ENCODE measurements around the gene CPTP.

The CPTP gene

DNA sequence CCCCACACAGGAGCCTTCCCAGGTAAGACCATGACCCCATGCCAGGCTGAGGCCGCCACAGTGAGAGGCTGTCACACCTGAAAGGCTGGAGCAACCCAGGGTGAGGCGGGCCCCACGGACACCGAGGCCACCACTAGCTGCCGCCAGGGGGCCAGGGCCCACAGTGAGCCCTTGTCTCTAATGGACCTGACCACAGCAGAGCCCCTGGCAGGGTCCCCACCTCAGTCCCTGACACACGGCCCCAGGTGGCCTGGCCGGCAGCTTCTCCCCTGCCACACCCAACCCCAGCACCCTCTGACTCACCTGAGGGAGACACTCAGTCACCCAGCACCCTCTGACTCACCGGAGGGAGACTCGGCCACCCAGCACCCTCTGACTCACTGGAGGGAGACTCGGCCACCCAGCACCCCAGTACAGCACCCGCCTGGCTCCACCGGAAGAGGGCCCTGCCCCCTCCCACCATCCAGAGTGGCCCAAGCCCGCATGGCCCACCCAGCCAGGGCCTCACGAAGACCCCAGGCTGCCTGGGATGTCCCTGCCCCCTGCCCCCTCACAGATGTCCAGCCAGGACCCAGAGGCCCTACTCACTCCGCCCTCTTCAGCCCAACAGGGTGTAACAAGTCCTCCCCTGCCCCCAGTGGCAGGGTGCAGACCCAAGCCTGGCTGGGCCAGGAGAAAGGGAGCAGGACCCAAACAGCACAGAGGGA, 20.2 kb downstream of the CPTP start:
- Histone ChIP-seq H3K4me2 (ENCODE audit: low read length) (peak overlapping the region; percentile 87), H3K36me3 (ENCODE audit: insufficient read depth, low read length) (peaks cover 24% of the 10 kb centered on the region), H3K27me3 (ENCODE audit: control insufficient read depth, insufficient read depth, low read length) (no peaks in the 10 kb centered on the region), H3K9me3 (replicated peaks; ENCODE audit: low read length) (no peaks in the 10 kb centered on the region), H3K9ac (ENCODE audit: low read depth, low read length) (peak overlapping the region; percentile 81), H3K4me3 (ENCODE audit: low read length) (peak overlapping the region; percentile 79), H3K4me1 (ENCODE audit: control insufficient read depth, insufficient read depth, low read length) (peaks cover 40% of the 10 kb centered on the region)

DNA sequence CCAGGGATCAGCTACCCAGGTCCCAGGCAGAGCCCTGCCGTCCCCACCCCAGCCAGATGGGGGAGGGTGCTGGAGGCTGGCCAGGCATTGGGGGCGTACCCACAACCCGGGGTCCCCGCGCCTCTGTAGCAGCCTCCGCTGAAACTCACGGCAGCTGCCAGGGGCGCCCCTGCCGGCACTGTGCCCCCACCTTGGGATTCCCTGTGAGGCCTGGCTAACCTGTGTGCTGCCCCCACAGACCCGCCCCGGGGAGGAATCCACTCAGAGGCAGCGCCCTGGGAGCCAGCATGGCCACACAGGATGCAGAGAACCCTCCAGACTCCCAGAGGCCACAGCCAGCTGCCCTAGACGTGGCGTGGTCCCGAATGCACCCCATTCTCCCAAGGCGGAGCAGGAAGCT, 20.8 kb downstream of the CPTP start:
- peaks cover 40% of the 10 kb centered on the region for H3K4me1 ChIP-seq (ENCODE audit: control insufficient read depth, insufficient read depth, low read length)
- H3K4me2 ChIP-seq (ENCODE audit: low read length) = peak overlapping the region; percentile 87
- H3K9me3 ChIP-seq (replicated peaks; ENCODE audit: low read length) = no peaks in the 10 kb centered on the region
- peak overlapping the region; percentile 79 for H3K4me3 ChIP-seq (ENCODE audit: low read length)
- peaks cover 20% of the 10 kb centered on the region for H3K36me3 ChIP-seq (ENCODE audit: insufficient read depth, low read length)
- no peaks in the 10 kb centered on the region for H3K27me3 ChIP-seq (ENCODE audit: control insufficient read depth, insufficient read depth, low read length)
- peak overlapping the region; percentile 81 for H3K9ac ChIP-seq (ENCODE audit: low read depth, low read length)

- Histone ChIP-seq H3K4me1 (ENCODE audit: control insufficient read depth, insufficient read depth, low read length) (peaks cover 40% of the 10 kb centered on the region), H3K27me3 (ENCODE audit: control insufficient read depth, insufficient read depth, low read length) (no peaks in the 10 kb centered on the region), H3K9ac (ENCODE audit: low read depth, low read length) (peak overlapping the region; percentile 81), H3K4me2 (ENCODE audit: low read length) (peak overlapping the region; percentile 87), H3K9me3 (replicated peaks; ENCODE audit: low read length) (no peaks in the 10 kb centered on the region), H3K4me3 (ENCODE audit: low read length) (peak overlapping the region; percentile 79), H3K36me3 (ENCODE audit: insufficient read depth, low read length) (peaks cover 14% of the 10 kb centered on the region)
Observed at GRCh38 chr1:1345860-1346500, 21.4 kb downstream of the CPTP start.

DNA sequence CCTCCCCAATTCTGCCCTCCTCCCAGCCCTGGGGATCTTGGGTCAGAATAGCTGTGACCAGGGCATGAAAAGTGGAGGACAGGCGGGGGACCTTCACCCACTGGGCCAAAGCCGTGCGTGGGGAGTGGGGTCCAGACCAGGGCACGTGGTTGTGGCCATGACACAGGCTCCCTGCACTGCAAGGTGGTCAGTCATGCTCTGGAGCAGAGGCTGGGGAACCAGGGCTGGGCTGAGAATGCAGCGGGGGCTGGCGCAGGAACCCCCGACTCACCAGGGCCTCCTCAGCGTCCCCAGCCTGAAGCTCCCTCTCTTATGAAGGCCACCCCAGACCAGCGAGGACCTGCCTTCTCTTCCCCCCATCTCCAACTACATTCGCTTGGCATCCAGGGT, 21.9 kb downstream of the CPTP start:
- Histone ChIP-seq H3K27me3 (ENCODE audit: control insufficient read depth, insufficient read depth, low read length) (no peaks in the 10 kb centered on the region), H3K4me3 (ENCODE audit: low read length) (peak overlapping the region; percentile 79), H3K4me2 (ENCODE audit: low read length) (peak overlapping the region; percentile 87), H3K4me1 (ENCODE audit: control insufficient read depth, insufficient read depth, low read length) (peaks cover 42% of the 10 kb centered on the region), H3K9ac (ENCODE audit: low read depth, low read length) (peak overlapping the region; percentile 81), H3K36me3 (ENCODE audit: insufficient read depth, low read length) (peaks cover 9% of the 10 kb centered on the region), H3K9me3 (replicated peaks; ENCODE audit: low read length) (no peaks in the 10 kb centered on the region)

- Histone ChIP-seq H3K36me3 (ENCODE audit: insufficient read depth, low read length) (peaks cover 9% of the 10 kb centered on the region), H3K9ac (ENCODE audit: low read depth, low read length) (peak overlapping the region; percentile 81), H3K4me1 (ENCODE audit: control insufficient read depth, insufficient read depth, low read length) (peaks cover 48% of the 10 kb centered on the region), H3K27me3 (ENCODE audit: control insufficient read depth, insufficient read depth, low read length) (no peaks in the 10 kb centered on the region), H3K9me3 (replicated peaks; ENCODE audit: low read length) (no peaks in the 10 kb centered on the region), H3K4me2 (ENCODE audit: low read length) (peak overlapping the region; percentile 87), H3K4me3 (ENCODE audit: low read length) (peak overlapping the region; percentile 79)
Observed at GRCh38 chr1:1347026-1347595, 22.5 kb downstream of the CPTP start.

DNA sequence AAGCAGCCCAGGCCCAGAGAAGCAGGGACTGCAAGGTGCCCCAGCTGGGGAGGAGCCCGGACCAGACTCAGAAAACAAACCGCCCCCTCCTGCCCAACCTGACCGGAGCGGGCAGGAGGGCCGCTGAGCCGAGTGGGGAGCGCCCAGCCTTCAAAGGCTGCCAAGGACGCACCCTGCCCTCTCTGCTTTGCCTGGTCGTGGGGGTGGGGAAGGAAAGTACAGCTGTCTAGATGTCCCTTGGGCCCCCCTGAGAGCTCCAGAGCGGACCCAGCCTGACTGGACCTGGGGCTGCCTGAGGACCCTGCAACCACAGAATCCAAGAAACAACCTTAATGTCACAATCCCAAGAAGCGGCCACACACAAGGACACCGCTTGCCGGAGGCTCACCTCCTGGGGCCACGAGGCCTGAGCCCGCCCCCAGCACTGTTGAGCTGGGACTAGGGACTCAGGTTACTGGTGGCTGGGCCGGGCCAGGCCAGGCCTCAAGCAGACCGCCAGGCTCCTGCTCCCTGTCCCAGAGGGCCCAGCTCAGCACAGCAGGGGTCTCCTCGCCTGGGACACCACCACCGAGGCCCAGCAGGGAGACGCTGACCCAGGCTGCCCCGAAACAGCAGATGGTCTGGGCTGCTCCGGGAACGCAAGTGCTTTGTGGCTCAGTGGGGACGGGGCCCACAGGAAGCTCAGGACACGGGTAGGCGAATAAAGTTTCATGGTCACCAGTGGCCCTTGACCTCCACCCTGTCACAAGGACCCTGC, 23.2 kb downstream of the CPTP start:
- peaks cover 14% of the 10 kb centered on the region for H3K36me3 ChIP-seq (ENCODE audit: insufficient read depth, low read length)
- peak overlapping the region; percentile 87 for H3K4me2 ChIP-seq (ENCODE audit: low read length)
- peak overlapping the region; percentile 81 for H3K9ac ChIP-seq (ENCODE audit: low read depth, low read length)
- H3K4me3 ChIP-seq (ENCODE audit: low read length) = peak overlapping the region; percentile 79
- H3K27me3 ChIP-seq (ENCODE audit: control insufficient read depth, insufficient read depth, low read length) = no peaks in the 10 kb centered on the region
- peaks cover 56% of the 10 kb centered on the region for H3K4me1 ChIP-seq (ENCODE audit: control insufficient read depth, insufficient read depth, low read length)
- H3K9me3 ChIP-seq (replicated peaks; ENCODE audit: low read length) = no peaks in the 10 kb centered on the region

GRCh38 chr1:1348420-1349255, 24.0 kb downstream of the CPTP start:
- no peaks in the 10 kb centered on the region for H3K27me3 ChIP-seq (ENCODE audit: control insufficient read depth, insufficient read depth, low read length)
- peaks cover 22% of the 10 kb centered on the region for H3K36me3 ChIP-seq (ENCODE audit: insufficient read depth, low read length)
- peak overlapping the region; percentile 87 for H3K4me2 ChIP-seq (ENCODE audit: low read length)
- H3K9me3 ChIP-seq (replicated peaks; ENCODE audit: low read length) = no peaks in the 10 kb centered on the region
- peak overlapping the region; percentile 79 for H3K4me3 ChIP-seq (ENCODE audit: low read length)
- H3K9ac ChIP-seq (ENCODE audit: low read depth, low read length) = peak overlapping the region; percentile 81
- peaks cover 62% of the 10 kb centered on the region for H3K4me1 ChIP-seq (ENCODE audit: control insufficient read depth, insufficient read depth, low read length)

DNA sequence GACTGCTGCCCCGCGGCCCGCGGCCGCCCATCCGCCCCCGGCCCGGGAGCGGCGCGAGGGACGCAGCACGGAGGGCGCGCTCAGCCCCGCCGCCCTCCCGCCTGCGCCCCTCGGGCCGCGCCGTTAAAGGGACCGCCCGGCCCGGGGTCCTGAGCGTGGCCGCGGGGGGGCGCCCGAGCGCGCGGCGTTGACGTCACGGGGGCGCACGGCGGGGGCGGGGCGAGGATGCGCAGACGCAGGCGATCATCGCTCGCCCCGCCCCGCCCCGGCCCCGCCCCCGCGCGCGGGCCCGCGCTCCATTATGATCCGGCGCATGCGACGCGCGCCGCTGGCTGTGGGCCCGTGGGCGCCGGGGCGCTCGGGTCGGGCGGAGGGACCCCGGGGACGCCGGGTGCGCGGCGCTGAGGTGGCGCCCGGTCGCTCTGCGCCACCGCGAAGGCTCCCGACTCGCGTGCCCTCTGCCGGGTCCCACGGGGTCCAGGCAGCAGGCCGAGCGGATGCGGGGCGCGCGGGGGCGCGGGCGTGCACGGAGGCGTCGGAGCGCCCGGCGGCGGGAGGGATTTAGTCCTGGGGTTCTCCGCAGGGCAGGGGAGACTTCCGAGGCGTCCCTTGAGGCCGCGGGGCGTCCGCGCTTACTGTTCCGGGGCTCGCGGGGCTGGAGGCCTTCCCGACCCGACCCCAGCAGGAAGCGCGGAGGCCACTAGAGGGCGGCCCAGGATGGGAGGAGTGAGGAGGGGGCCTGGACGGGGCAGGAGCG, 24.8 kb downstream of the CPTP start, which contains the start of gene DVL1:
TSS of gene DVL1 (minus strand) at position 163 of the 757 bp plus-strand sequence. CDS start 353 bp downstream, outside the sequence.
- no peaks in the 10 kb centered on the region for H3K27me3 ChIP-seq (ENCODE audit: control insufficient read depth, insufficient read depth, low read length)
- H3K4me3 ChIP-seq (ENCODE audit: low read length) = peak within 1 kb of the TSS; percentile 84
- peaks cover 30% of the 10 kb centered on the region for H3K36me3 ChIP-seq (ENCODE audit: insufficient read depth, low read length)
- H3K4me1 ChIP-seq (ENCODE audit: control insufficient read depth, insufficient read depth, low read length) = peaks cover 62% of the 10 kb centered on the region
- H3K9ac ChIP-seq (ENCODE audit: low read depth, low read length) = peak within 1 kb of the TSS; percentile 81
- peak within 1 kb of the TSS; percentile 97 for H3K4me2 ChIP-seq (ENCODE audit: low read length)
- no peaks in the 10 kb centered on the region for H3K9me3 ChIP-seq (replicated peaks; ENCODE audit: low read length)

DNA sequence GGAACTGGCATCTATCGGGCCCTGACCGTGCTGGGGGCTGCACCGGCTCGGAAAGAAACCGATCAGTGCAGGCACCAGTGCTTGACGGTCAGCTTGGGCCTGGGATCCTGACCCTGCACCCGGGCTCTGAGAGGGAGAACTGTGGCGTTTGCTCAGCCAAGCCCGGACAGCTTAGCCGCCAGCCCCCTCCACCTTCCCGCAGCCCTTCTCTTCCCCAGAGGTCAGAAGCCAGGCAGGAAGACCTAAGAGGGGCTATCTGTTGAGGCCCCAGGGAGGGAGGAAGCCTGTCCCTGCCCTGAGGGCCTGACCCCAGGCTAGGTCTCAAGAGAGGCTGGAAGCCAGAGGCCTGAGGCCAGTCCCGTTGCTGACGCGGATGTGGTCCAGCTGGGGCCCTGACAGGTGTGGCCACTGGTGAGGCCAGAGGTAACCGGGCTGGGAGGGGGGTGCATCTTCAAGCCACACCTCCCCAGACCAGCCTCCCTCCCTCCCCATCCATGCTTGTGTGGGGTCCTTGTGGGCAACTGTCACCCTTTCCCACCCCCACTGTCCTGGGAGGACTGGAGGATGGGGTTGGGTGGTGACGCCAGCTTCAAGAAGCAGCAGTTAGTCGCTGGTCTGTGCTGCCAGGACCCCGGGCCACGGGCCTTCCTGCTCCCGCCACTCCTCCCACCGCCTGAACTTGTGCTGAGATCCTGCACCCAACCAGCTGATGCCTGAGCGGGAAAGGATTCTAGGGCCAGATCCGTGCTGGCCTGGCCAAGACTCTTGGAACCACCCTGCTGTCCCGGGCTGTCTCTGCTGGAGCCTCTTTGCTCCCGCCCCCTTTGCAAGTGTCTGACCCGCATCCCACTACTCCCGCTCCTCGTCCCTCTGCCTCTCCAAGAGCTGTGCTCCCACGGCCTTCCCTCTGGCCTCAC, 27.2 kb downstream of the CPTP start:
- Histone ChIP-seq H3K27me3 (ENCODE audit: control insufficient read depth, insufficient read depth, low read length) (no peaks in the 10 kb centered on the region), H3K9me3 (replicated peaks; ENCODE audit: low read length) (no peaks in the 10 kb centered on the region), H3K36me3 (ENCODE audit: insufficient read depth, low read length) (peaks cover 36% of the 10 kb centered on the region), H3K4me1 (ENCODE audit: control insufficient read depth, insufficient read depth, low read length) (peaks cover 44% of the 10 kb centered on the region), H3K9ac (ENCODE audit: low read depth, low read length) (peak overlapping the region; percentile 41), H3K4me2 (ENCODE audit: low read length) (peak overlapping the region; percentile 79), H3K4me3 (ENCODE audit: low read length) (peak overlapping the region; percentile 44)

Measured in skeletal muscle satellite cell (primary cell).